K562 treated with DMSO at 1 percent for 12 hours (cell line): ENCODE measurements around the gene CDKL1. TPM values are rescaled to one million over a fixed set of nuclear protein-coding genes. Genes with fewer than 3 reads are reported as not detected.

Experiments
- total RNA-seq: library from RNA; unstranded; fragments of 300-600 nt; gene quantifications from 2 replicates; pipeline ENCODE4 v1.2.3, GENCODE V29; 2022; ENCODE audit not compliant: insufficient read depth

The CDKL1 gene
- total RNA-seq = 0.88 and 1.2 TPM in 2 replicates

DNA sequence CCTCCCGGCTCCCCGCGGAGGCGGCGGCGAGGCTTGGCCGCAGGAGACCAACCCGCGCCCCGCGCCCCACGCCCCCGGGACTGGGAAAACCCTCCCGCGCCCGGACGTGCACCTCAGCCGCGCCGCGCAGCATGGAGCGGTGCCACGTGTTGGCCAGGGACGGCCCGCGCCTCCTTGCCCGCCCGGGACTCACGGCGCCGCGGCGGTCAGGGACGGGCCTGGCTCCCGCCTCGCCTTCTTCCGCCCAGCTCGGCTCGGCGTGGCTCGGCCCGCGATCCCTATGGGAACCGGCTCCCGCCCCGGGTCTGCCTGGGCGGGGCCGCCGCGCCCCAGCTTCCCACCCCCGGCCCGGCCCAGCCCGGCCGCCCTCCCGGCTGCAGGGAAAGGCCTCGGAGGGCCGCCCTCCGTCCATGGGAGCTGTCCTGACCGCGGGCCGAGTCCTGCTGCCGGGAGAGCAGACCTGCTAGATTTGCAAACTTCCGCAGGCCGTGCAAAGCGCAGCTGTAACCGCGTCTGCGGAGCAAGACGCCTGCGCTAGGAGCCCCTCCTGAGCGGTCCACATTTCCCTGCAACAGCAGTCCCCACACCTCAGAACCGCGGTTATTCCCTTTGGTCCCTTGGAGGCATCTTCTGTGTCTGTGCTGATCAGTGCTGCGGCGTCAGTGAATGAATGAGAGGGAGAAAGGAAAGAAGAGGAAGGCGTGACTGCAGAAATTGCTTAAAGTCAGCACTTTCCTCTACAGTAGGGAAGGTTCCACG, at the start of gene CDKL1:
Gene CDKL1, minus strand, starts transcription at position 251 of the 759 bp plus-strand sequence. CDS start 1,013 bp downstream, outside the sequence.

DNA sequence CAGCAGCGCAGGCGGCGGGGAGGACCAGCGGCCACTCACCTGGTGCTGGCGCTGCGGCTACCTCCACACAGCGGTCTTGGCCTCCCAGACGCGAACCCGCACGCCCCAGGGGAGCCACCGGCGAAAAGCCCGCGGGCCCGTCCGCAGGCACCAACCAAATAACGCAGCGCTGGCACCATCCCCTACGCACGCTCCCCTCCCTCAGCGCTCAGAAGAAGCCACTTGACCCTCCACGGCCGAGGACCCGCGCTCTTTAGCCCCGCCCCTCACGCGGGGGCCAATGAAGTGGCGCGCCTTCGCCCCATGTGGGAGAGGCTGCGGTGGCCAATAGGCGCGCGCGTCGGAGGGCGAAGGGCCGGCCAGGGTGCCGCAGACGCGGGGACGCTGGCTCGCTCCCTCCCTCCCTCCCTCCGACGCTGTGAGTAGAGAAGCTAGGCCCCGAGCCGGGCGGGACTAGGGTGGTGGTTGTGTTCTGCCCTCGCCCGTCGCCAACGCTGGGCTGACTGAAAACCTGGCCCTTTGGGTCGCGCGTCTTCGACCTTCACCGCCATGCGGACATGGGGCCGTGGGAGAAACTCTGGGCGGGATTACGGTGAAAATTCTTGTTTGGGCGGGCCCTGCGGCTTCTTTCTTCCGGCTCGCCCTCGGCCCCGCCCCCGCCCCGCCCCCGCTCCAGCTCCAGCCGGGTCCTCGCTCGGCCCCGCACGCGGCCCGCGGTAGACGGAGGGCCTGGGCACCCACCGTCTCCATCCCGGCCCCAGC, 84.5 kb downstream of the CDKL1 start, which contains the start of the genes DMAC2L and L2HGDH:
Gene DMAC2L, plus strand, starts transcription at position 353 of the 762 bp plus-strand sequence. CDS start 9,164 bp downstream, outside the sequence.
Gene L2HGDH, minus strand, starts transcription at position 258 of the 762 bp plus-strand sequence. Its CDS starts 79 bp downstream, at position 179.

Other genes starting within 250 kb of the CDKL1 start
- 2.9 and 15.4 TPM in 2 replicates for gene SOS2, start 165.3 kb downstream of the CDKL1 start, total RNA-seq
- gene L2HGDH, start 84.7 kb downstream of the CDKL1 start, total RNA-seq = 5.1 and 8.7 TPM in 2 replicates
- gene DMAC2L, start 84.6 kb downstream of the CDKL1 start, total RNA-seq = 3.2 and 5.8 TPM in 2 replicates
- gene MAP4K5, start 135.7 kb upstream of the CDKL1 start, total RNA-seq = 6.7 and 10.1 TPM in 2 replicates
- 0.39 and 0.88 TPM in 2 replicates for gene ATL1, start 163.3 kb upstream of the CDKL1 start, total RNA-seq